Renal pelvis (tissue), 4 donors: ENCODE data around the gene SLC9A8. TPM values are rescaled to one million over a fixed set of nuclear protein-coding genes. Genes with fewer than 3 reads are reported as not detected.
A peak's percentile ranks its signal among the peaks of the same experiment; 100 is the strongest.
"Not testable (repeated sequence)": the region's sequence is repeated elsewhere in the genome, so short reads cannot be mapped to it uniquely, and the experiment has no call there.

Source experiments
- DNase-seq: peaks from one replicate; pipeline ENCODE4 v3.0.0-alpha.2; 2013
- polyA plus RNA-seq, 3 donors: library from polyadenylated mRNA; unstranded; fragments of 120-200 nt; gene quantifications; one replicate each; pipeline ENCODE4 v1.2.1, GENCODE V29; 2013; ENCODE audit not compliant: insufficient read length in 3 of 3

SLC9A8 gene
- polyA plus RNA-seq, 3 donors = 9.3 to 12.8 (median 11.4) TPM

DNA sequence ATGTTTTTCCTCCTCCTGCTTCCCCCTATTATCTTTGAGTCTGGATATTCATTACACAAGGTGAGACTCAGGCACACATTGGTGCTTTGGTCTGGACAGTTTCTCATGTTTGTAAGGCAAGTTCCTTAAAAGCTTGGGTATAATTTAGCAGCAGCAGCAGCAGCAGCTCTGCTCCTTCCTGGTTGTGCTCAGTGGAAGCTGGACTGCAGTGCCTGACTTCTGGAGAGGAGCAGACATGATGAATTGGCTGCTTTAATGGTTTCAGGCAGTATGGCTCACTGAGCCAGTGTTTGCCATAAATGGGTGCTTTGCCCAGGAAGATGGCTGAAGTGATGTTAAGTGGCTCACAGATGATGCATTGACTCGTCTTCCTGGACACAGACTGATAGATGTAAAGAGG is 32.4 kb downstream of the SLC9A8 start:
- DNase-seq = no peak

- DNase-seq = peak; percentile 42
Measured at GRCh38 chr20:49846206-49846807, 33.7 kb downstream of the SLC9A8 start.

DNA sequence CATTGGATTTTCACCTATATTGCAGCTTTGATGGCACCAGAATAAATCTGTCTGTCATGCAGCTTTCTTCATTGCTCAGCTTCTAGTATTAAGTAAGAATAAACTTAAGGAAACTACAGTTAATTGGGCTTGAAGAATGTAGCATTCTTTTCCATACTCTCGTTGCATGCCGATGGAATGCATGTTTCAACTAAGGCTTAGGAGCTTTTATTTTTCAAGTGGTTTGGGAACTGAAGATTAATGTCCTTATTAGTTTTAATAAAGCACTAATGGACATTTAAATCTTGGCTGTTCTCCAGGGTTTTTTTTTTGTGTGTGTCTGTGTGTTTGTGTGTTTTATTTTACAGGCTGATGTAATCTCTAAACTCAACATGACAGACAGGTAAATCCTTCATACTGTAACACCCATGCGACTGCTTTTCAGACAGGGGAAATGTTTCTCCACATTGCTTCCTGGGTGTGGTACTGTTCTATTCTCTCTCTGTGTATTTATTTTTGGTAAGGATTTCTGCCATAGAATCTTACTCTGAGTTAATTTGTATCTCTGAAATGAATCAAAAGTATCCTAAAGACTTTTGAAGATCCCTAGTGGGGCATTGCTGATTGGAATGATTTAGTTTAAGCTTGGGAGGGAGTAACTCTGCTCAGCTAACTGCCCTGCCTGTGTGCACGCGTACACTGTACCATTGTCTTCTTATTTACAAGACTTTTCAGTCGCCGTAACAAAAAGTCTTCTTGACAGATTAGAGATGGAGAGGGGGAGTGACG is 38.0 kb downstream of the SLC9A8 start:
- no peak for DNase-seq

GRCh38 chr20:49851231-49851705 is 38.6 kb downstream of the SLC9A8 start:
- no peak for DNase-seq

GRCh38 chr20:49851991-49852390 is 39.4 kb downstream of the SLC9A8 start:
- no peak for DNase-seq

DNA sequence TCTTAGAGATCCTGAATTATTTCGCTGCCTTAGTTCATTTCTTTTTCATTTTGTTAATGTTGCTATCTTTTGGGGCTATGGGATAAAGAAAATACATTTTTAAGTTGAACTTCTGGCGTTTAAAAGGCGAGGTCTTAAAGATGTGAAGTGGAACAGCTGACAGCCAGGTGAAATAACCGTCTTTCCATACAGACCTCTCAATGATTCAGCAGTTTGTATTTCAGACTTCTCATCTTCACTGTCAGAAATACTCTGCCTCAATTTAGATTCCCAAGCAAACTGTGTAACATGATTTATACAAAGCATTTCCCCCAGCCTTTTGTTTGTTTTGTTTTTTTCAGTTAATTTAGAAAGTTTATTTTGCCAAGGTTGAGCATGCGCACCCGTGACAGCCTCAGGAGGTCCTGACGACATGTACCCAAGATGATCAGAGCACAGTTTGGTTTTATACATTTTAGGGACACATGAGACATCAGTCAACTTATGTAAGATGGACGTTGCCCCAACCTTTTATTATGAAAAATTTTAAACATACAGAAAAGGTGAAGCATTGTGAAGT is 40.0 kb downstream of the SLC9A8 start:
- DNase-seq = no peak

DNA sequence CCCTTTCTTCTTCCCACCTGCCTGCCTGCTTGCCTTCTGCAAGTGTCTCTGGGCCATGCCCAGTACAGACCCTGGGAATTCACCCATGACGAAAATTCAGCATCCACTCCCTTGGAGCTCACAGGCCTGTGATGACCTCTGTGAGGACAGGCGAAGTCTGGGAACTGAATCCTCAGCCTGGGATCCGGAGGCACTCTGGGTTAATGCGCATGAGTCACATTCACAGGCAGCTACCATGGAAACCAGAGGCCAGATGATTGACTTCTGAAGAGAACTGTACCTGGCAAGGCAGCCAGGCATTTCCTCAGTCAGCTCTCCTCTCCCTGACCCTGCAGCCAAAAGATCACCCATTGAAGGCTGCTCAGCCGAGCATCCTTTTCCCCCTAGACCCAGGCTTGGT is 41.0 kb downstream of the SLC9A8 start:
- peak; percentile 71 for DNase-seq

- DNase-seq = no peak
Measured at GRCh38 chr20:49854190-49854875, 41.7 kb downstream of the SLC9A8 start.

DNA sequence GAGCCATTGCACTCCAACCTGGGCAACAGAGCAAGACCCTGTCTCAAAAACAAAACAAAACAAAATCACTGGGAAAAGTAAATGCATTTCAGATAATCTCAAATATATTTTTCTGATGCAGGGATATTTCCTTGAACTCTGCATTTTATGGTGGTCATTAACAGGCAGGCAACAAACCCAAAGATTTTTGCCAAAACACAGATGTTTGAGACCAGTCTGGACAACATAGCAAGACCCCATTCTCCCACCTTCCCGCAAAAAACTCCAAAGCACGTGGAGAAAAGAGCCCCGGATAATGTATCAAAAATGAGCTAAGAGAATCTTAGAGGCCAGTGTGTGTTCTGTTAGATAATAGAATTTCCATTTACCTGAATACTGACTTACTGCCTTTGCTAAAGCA is 44.3 kb downstream of the SLC9A8 start:
- DNase-seq = no peak

GRCh38 chr20:49858076-49858585 is 45.5 kb downstream of the SLC9A8 start:
- DNase-seq = no peak

DNA sequence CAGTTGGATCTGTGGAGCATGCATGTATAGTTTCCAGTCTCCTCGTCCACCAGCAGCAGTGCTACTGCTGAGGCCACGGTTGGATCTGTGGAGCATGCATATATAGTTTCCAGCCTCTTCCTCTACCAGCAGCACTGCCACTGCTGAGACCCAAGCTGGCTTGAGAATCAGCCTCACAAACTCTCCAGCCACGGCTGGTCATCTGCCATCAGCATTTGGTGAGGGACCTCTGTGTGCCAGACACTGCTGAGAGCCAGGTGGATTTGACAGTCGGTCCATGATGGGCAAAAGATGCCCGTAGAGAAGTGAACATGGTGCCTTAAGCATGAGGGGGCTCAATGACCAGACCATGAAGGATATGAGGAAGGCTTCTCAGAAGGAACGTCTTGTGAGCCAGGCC is 46.4 kb downstream of the SLC9A8 start:
- no peak for DNase-seq

- no peak for DNase-seq
Measured at GRCh38 chr20:49859807-49860206, 47.2 kb downstream of the SLC9A8 start.

DNA sequence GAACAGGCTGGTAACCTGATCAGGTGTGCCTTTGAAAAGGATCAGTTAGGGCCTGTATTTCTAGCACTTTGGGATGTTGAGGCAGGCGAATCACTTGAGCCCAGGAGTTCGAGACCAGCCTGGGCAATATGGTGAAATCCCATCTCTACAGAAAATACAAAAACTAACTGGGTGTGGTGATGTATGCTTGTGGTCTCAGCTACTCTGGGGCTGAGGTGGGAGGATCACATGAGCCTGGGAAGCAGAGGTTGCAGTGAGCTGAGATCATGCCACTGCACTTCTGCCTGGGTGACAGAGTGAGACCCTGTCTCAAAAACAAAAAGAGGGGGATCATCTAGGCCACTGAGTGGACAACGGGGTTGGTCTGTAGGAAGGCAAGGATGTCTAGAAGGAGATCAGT is 48.6 kb downstream of the SLC9A8 start:
- DNase-seq = not testable (repeated sequence)

DNA sequence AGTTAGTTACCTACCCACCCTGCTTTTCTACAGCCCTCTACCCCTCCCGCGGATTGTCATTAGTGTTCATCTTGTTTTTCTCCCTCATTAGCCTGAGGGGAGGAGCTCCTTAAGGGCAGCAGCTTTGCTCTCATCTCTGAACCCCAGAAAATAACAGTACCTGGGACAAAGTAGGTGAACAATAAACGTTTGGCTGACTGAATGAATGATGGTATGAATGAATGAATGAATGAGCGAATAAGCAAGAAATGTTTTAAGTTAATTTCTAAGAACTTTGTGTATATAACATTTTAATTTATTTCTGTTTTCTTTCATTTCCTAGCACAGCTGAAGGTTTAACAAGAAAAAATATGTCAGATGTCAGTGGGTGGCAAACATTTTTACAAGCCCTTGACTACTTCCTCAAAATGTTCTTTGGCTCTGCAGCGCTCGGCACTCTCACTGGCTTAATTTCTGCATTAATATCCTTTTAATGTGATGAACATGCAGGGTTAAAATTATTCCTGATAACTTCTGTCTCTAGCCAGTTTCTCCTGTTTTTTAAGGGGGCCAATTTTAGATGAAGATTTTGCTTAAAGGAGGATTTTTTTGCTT is 50.1 kb downstream of the SLC9A8 start:
- no peak for DNase-seq

GRCh38 chr20:49863666-49864065 is 51.0 kb downstream of the SLC9A8 start:
- no peak for DNase-seq

GRCh38 chr20:49865559-49865958 is 52.9 kb downstream of the SLC9A8 start:
- DNase-seq = no peak

DNA sequence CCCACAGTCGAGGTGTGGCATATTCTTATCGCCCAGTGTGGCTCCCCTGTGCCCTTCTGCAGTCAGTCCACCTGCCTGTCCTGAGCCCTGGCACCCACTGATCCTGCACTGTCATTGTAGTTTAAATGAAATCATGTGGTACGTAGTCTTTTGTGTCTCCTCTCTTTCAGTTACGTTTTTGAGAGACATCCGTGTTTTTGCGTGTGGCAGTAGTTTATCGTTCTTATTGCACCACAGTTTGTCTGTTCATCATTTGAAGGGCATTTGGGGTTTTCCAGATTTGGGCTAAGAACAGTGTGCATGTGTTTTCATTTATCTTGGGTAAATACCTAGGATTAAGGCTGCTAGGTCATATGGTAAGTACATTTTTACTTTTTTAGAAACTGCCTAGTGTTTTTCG is 53.4 kb downstream of the SLC9A8 start:
- DNase-seq = no peak

- DNase-seq = no peak
Measured at GRCh38 chr20:49867453-49868215, 55.0 kb downstream of the SLC9A8 start.

- DNase-seq = no peak
Measured at GRCh38 chr20:49868538-49868937, 55.9 kb downstream of the SLC9A8 start.

DNA sequence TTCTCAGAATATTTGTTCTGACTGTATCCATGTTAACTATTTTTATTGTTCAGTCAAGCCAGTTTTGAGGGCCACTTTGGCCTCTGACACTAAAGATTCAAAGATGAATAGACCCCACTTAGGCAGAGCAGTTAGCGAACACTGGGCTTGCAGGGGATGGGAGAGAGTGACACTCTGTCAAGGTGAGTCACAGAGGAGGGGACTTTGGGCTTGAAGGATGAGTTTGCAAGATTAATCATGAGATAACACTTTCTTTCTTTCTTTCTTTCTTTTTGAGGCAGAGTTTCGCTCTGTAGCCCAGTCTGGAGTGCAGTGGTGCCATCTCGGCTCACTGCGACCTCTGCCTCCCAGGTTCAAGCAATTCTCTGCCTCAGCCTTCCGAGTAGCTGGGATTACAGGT is 56.3 kb downstream of the SLC9A8 start:
- DNase-seq = no peak

- DNase-seq = no peak
Measured at GRCh38 chr20:49870261-49870660, 57.6 kb downstream of the SLC9A8 start.
